SH-SY5Y (cell line): Measurements from ENCODE around the gene CNGA3.

ENCODE experiments used
- GATA2 ChIP-seq: IDR thresholded peaks from 2 replicates; pipeline ENCODE4 v1.6.1; 2011; ENCODE audit warnings: mild to moderate bottlenecking, low read depth, low read length
- GATA3 ChIP-seq: IDR thresholded peaks from 2 replicates; pipeline ENCODE4 v1.6.1; 2011; ENCODE audit warnings: low read depth, mild to moderate bottlenecking, low read length, moderate library complexity

DNA sequence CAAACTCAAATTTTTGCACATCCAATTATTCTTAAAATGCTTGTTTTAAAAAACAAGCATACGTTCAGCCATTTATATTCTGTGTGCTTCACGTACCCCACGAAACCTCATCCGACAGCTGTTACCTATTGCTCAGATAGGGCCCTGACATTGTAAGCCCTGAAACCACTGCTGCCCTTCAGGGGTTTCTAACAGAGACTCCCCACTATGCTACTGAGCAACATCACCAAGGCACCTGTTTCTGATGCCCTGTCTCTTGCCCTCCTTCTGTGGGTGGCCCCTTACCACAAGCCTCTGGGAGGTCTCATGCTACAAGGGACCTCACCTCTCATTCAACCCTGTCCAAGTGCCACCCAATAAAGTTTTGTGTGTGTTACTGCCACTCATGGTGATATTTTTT is 18.5 kb upstream of the CNGA3 start:
- TF ChIP-seq GATA2 (no peak), GATA3 (no peak)
